ENCODE results near the gene STK24. TPM values are rescaled to one million over a fixed set of nuclear protein-coding genes. Genes with fewer than 3 reads are reported as not detected.
A peak's percentile ranks its signal among the peaks of the same experiment; 100 is the strongest.

STK24 gene
- polyA plus RNA-seq, 3 donors, result 14.2 to 59.8 (median 28.9) TPM

DNA sequence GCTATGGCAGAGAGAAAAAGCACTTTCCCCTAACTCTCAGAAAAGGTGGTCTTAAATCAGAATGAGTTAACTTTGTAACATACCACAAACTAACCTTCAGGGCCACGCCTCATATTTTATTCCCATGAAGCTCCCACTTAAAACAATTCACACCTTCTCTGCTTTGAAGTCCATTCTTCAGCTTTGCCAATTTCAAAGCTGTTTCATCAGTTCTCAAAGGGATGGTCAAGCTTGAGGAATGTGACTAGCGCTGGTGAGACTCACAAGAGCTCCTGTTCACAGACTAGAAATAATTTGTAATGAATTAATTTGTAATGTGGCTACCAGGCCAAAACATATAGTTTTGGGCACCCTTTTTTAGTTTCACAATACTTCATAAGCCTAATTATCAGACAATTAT is 68.2 kb downstream of the STK24 start:
- no CpG with 5 or more reads among the region's 2 CpGs for WGBS (ENCODE audit: insufficient coverage)
- intact Hi-C loops (cut with micrococcal nuclease), result loop anchor here in 1 of 2 donors (5.0 kb wide), 1 partner anchor 64 kb away; no protein-coding TSS in a partner anchor

DNA sequence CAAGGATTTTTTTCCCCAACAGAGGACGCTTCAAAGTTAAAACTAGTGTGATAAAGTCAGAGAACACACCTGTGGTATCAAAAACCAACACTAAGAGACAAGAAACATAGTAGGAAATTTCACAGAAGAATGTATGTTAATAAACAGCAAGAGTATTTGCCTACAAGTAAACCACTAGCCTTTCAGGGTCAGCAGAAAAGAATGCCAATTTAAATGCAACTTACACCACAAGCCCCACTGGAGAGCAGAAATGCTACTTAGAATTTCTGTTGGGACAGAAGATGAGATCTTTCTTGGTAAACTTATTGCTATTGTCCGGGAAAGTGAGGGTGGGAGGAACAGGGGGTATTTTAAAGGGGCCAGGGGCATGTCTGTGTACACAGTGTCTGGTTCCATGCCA is 68.6 kb downstream of the STK24 start:
- TF ChIP-seq, protein P1, sequence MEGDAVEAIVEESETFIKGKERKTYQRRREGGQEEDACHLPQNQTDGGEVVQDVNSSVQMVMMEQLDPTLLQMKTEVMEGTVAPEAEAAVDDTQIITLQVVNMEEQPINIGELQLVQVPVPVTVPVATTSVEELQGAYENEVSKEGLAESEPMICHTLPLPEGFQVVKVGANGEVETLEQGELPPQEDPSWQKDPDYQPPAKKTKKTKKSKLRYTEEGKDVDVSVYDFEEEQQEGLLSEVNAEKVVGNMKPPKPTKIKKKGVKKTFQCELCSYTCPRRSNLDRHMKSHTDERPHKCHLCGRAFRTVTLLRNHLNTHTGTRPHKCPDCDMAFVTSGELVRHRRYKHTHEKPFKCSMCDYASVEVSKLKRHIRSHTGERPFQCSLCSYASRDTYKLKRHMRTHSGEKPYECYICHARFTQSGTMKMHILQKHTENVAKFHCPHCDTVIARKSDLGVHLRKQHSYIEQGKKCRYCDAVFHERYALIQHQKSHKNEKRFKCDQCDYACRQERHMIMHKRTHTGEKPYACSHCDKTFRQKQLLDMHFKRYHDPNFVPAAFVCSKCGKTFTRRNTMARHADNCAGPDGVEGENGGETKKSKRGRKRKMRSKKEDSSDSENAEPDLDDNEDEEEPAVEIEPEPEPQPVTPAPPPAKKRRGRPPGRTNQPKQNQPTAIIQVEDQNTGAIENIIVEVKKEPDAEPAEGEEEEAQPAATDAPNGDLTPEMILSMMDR (IDR thresholded peaks at IDR 0.05), result no peak
- H3K4me2 ChIP-seq (replicated peaks; ENCODE audit: extremely low read depth, low read length, poor library complexity, severe bottlenecking), result peak overlapping the region; percentile 36
- Mint-ChIP-seq H3K9me3 (peaks cover 0 to 2% (median 0%) of the 10 kb centered on the region in 7 donors), H3K4me1 (peaks cover 56% of the 10 kb centered on the region), H3K27me3 (ENCODE audit: low read depth in 3 of 3) (peaks cover 0 to 5% (median 2%) of the 10 kb centered on the region in 3 donors), H3K27ac (peak overlapping the region; percentile 94 to 99 (median 98)), H3K4me3 (no peak overlapping the region), H3K36me3 (peaks cover 48% of the 10 kb centered on the region in 2 donors)
- no peak for DNase-seq
- peaks cover 20% of the 10 kb centered on the region for H4K20me1 ChIP-seq (ENCODE audit: insufficient read depth, low read length)
- H3K4me3 ChIP-seq (replicated peaks in 1 of 3; ENCODE audit: low read depth in 2 of 3, low read length in 3 of 3), result peak overlapping the region in 1 of 3 experiments; percentile 16
- peak overlapping the region; percentile 89 to 97 for H3K27ac ChIP-seq (ENCODE audit: low read depth in 1 of 2, low read length in 2 of 2)
- peak overlapping the region; percentile 70 for H3K9ac ChIP-seq (ENCODE audit: insufficient read depth, low read length, poor library complexity, severe bottlenecking)
- no peaks in the 10 kb centered on the region for H3K27me3 ChIP-seq (ENCODE audit: control insufficient read depth in 2 of 2, insufficient read depth in 2 of 2, low read length in 2 of 2)
- peaks cover 88% of the 10 kb centered on the region for H3K79me2 ChIP-seq (ENCODE audit: insufficient read depth, low read length)
- H3K4me1 ChIP-seq (ENCODE audit: control insufficient read depth in 1 of 2, insufficient read depth in 2 of 2, low read length in 2 of 2), result peaks cover 37 to 46% of the 10 kb centered on the region in 2 donors
- H2AFZ ChIP-seq (ENCODE audit: insufficient read depth, low read depth, low read length, poor library complexity, severe bottlenecking), result no peak overlapping the region
- 100% methylated on average over 1 of the region's 2 CpGs for WGBS (ENCODE audit: insufficient coverage)
- no peaks in the 10 kb centered on the region for H3K9me3 ChIP-seq (replicated peaks in 1 of 2; ENCODE audit: control insufficient read depth in 1 of 2, insufficient read depth in 1 of 2, low read length in 2 of 2)
- intact Hi-C loops (cut with micrococcal nuclease), result loop anchor here in 1 of 2 donors (5.0 kb wide), 1 partner anchor 64 kb away; no protein-coding TSS in a partner anchor
- H3K36me3 ChIP-seq (replicated peaks in 1 of 2; ENCODE audit: control insufficient read depth in 1 of 2, insufficient read depth in 2 of 2, low read length in 2 of 2), result peaks cover 0 to 32% of the 10 kb centered on the region in 2 donors

More for the DNA sequence above, 68.2 kb downstream of the STK24 start:
- H4K20me1 ChIP-seq (ENCODE audit: insufficient read depth, low read length), result peaks cover 17% of the 10 kb centered on the region
- no peak for DNase-seq
- H3K4me3 Mint-ChIP-seq, result no peak overlapping the region
- H3K4me1 Mint-ChIP-seq, result peaks cover 56% of the 10 kb centered on the region
- peak overlapping the region; percentile 36 for H3K4me2 ChIP-seq (replicated peaks; ENCODE audit: extremely low read depth, low read length, poor library complexity, severe bottlenecking)
- peaks cover 48% of the 10 kb centered on the region in 2 donors for H3K36me3 Mint-ChIP-seq
- TF ChIP-seq, protein P1 (IDR thresholded peaks at IDR 0.05), result no peak
- no peaks in the 10 kb centered on the region for H3K9me3 ChIP-seq (replicated peaks in 1 of 2; ENCODE audit: control insufficient read depth in 1 of 2, insufficient read depth in 1 of 2, low read length in 2 of 2)
- H3K9ac ChIP-seq (ENCODE audit: insufficient read depth, low read length, poor library complexity, severe bottlenecking), result peak overlapping the region; percentile 70
- peaks cover 0 to 32% of the 10 kb centered on the region in 2 donors for H3K36me3 ChIP-seq (replicated peaks in 1 of 2; ENCODE audit: control insufficient read depth in 1 of 2, insufficient read depth in 2 of 2, low read length in 2 of 2)
- H2AFZ ChIP-seq (ENCODE audit: insufficient read depth, low read depth, low read length, poor library complexity, severe bottlenecking), result no peak overlapping the region
- peaks cover 37 to 46% of the 10 kb centered on the region in 2 donors for H3K4me1 ChIP-seq (ENCODE audit: control insufficient read depth in 1 of 2, insufficient read depth in 2 of 2, low read length in 2 of 2)
- peak overlapping the region in 1 of 3 experiments; percentile 16 for H3K4me3 ChIP-seq (replicated peaks in 1 of 3; ENCODE audit: low read depth in 2 of 3, low read length in 3 of 3)
- H3K79me2 ChIP-seq (ENCODE audit: insufficient read depth, low read length), result peaks cover 88% of the 10 kb centered on the region
- peak overlapping the region; percentile 94 to 99 (median 98) for H3K27ac Mint-ChIP-seq
- H3K27me3 Mint-ChIP-seq (ENCODE audit: low read depth in 3 of 3), result peaks cover 0 to 5% (median 2%) of the 10 kb centered on the region in 3 donors
- peak overlapping the region; percentile 89 to 97 for H3K27ac ChIP-seq (ENCODE audit: low read depth in 1 of 2, low read length in 2 of 2)
- H3K9me3 Mint-ChIP-seq, result peaks cover 0 to 2% (median 0%) of the 10 kb centered on the region in 7 donors
- H3K27me3 ChIP-seq (ENCODE audit: control insufficient read depth in 2 of 2, insufficient read depth in 2 of 2, low read length in 2 of 2), result no peaks in the 10 kb centered on the region
